ENCODE results near the gene MT2A. TPM values are rescaled to one million over a fixed set of nuclear protein-coding genes. Genes with fewer than 3 reads are reported as not detected.

The MT2A gene
- total RNA-seq, 1 donor from 2014 or later: 112 TPM

- peaks cover 12% of the 10 kb centered on the region for H3K79me2 ChIP-seq (ENCODE audit: insufficient read depth, low read length)
- Mint-ChIP-seq H3K4me1 (ENCODE audit: low read depth, unreplicated experiment) (peaks cover 29% of the 10 kb centered on the region), H3K27ac (ENCODE audit: unreplicated experiment) (no peak overlapping the region), H3K4me3 (ENCODE audit: unreplicated experiment) (no peak overlapping the region), H3K27me3 (ENCODE audit: low read depth, unreplicated experiment) (peaks cover 21% of the 10 kb centered on the region), H3K36me3 (ENCODE audit: low read depth, unreplicated experiment) (no peaks in the 10 kb centered on the region), H3K9me3 (ENCODE audit: unreplicated experiment) (peaks cover 3% of the 10 kb centered on the region)
- DNase-seq (ENCODE audit: low read depth): no peak
- peaks cover 5% of the 10 kb centered on the region for H4K20me1 ChIP-seq (ENCODE audit: insufficient read depth, low read length)
- no peak overlapping the region for H2AFZ ChIP-seq (ENCODE audit: low read depth, low read length)
- H3K36me3 ChIP-seq (ENCODE audit: insufficient read depth, low read length): no peaks in the 10 kb centered on the region
- peak overlapping the region; percentile 88 for H3K4me2 ChIP-seq (ENCODE audit: low read length)
- peaks cover 32% of the 10 kb centered on the region for H3K4me1 ChIP-seq (ENCODE audit: insufficient read depth, low read length)
- no peaks in the 10 kb centered on the region for H3K27me3 ChIP-seq (ENCODE audit: insufficient read depth, low read length)
- H3K9me3 ChIP-seq (ENCODE audit: insufficient read depth, low read depth, low read length): no peaks in the 10 kb centered on the region
- TF ChIP-seq CTCF (IDR thresholded peaks at IDR 0.05; ENCODE audit: insufficient read depth, low read depth, low read length) (no peak), EZH2 (IDR thresholded peaks at IDR 0.05; ENCODE audit: insufficient read depth, low read length) (no peak)
- no peak for FAIRE-seq
- H3K4me3 ChIP-seq (ENCODE audit: insufficient read depth, low read depth, low read length): no peak overlapping the region
- no peak overlapping the region for H3K9ac ChIP-seq (ENCODE audit: low read length)
- peak overlapping the region; percentile 92 for H3K27ac ChIP-seq (ENCODE audit: low read depth, low read length)
These were observed 2.9 kb upstream of the MT2A start for GRCh38 chr16:56605475-56605874.

- Histone ChIP-seq H2AFZ (ENCODE audit: low read depth, low read length) (no peak overlapping the region), H3K4me3 (ENCODE audit: insufficient read depth, low read depth, low read length) (no peak overlapping the region), H3K4me2 (ENCODE audit: low read length) (peak overlapping the region; percentile 88), H3K9me3 (ENCODE audit: insufficient read depth, low read depth, low read length) (no peaks in the 10 kb centered on the region), H3K36me3 (ENCODE audit: insufficient read depth, low read length) (no peaks in the 10 kb centered on the region), H3K9ac (ENCODE audit: low read length) (peak overlapping the region; percentile 92), H3K4me1 (ENCODE audit: insufficient read depth, low read length) (peaks cover 38% of the 10 kb centered on the region), H3K27me3 (ENCODE audit: insufficient read depth, low read length) (no peaks in the 10 kb centered on the region), H4K20me1 (ENCODE audit: insufficient read depth, low read length) (peaks cover 5% of the 10 kb centered on the region), H3K79me2 (ENCODE audit: insufficient read depth, low read length) (peaks cover 12% of the 10 kb centered on the region), H3K27ac (ENCODE audit: low read depth, low read length) (peak overlapping the region; percentile 92)
- DNase-seq (ENCODE audit: low read depth): peak; percentile 77
- H3K27ac Mint-ChIP-seq (ENCODE audit: unreplicated experiment): peak overlapping the region; percentile 13
- peaks cover 3% of the 10 kb centered on the region for H3K9me3 Mint-ChIP-seq (ENCODE audit: unreplicated experiment)
- H3K36me3 Mint-ChIP-seq (ENCODE audit: low read depth, unreplicated experiment): no peaks in the 10 kb centered on the region
- TF ChIP-seq EZH2 (IDR thresholded peaks at IDR 0.05; ENCODE audit: insufficient read depth, low read length) (no peak), CTCF (IDR thresholded peaks at IDR 0.05; ENCODE audit: insufficient read depth, low read depth, low read length) (no peak)
- peaks cover 17% of the 10 kb centered on the region for H3K27me3 Mint-ChIP-seq (ENCODE audit: low read depth, unreplicated experiment)
- FAIRE-seq: peak; percentile 58
- no peak overlapping the region for H3K4me3 Mint-ChIP-seq (ENCODE audit: unreplicated experiment)
- H3K4me1 Mint-ChIP-seq (ENCODE audit: low read depth, unreplicated experiment): peaks cover 33% of the 10 kb centered on the region
These were observed 2.3 kb upstream of the MT2A start for GRCh38 chr16:56606071-56606475.

GRCh38 chr16:56606476-56607108, 1.8 kb upstream of the MT2A start:
- H2AFZ ChIP-seq (ENCODE audit: low read depth, low read length): no peak overlapping the region
- FAIRE-seq (no peak), DNase-seq (ENCODE audit: low read depth) (peak; percentile 85)
- TF ChIP-seq EZH2 (IDR thresholded peaks at IDR 0.05; ENCODE audit: insufficient read depth, low read length) (no peak), CTCF (IDR thresholded peaks at IDR 0.05; ENCODE audit: insufficient read depth, low read depth, low read length) (no peak)
- H3K9me3 ChIP-seq (ENCODE audit: insufficient read depth, low read depth, low read length): no peaks in the 10 kb centered on the region
- H3K36me3 Mint-ChIP-seq (ENCODE audit: low read depth, unreplicated experiment): no peaks in the 10 kb centered on the region
- peak overlapping the region; percentile 42 for H3K4me3 ChIP-seq (ENCODE audit: insufficient read depth, low read depth, low read length)
- H3K4me1 Mint-ChIP-seq (ENCODE audit: low read depth, unreplicated experiment): peaks cover 33% of the 10 kb centered on the region
- H3K27ac Mint-ChIP-seq (ENCODE audit: unreplicated experiment): peak overlapping the region; percentile 93
- H3K4me3 Mint-ChIP-seq (ENCODE audit: unreplicated experiment): peak overlapping the region; percentile 43
- H3K36me3 ChIP-seq (ENCODE audit: insufficient read depth, low read length): no peaks in the 10 kb centered on the region
- H3K79me2 ChIP-seq (ENCODE audit: insufficient read depth, low read length): peaks cover 17% of the 10 kb centered on the region
- peaks cover 12% of the 10 kb centered on the region for H3K27me3 Mint-ChIP-seq (ENCODE audit: low read depth, unreplicated experiment)
- H3K9me3 Mint-ChIP-seq (ENCODE audit: unreplicated experiment): peaks cover 3% of the 10 kb centered on the region
- H4K20me1 ChIP-seq (ENCODE audit: insufficient read depth, low read length): peaks cover 5% of the 10 kb centered on the region
- H3K4me2 ChIP-seq (ENCODE audit: low read length): peak overlapping the region; percentile 88
- H3K9ac ChIP-seq (ENCODE audit: low read length): peak overlapping the region; percentile 92
- H3K27ac ChIP-seq (ENCODE audit: low read depth, low read length): peak overlapping the region; percentile 92
- H3K4me1 ChIP-seq (ENCODE audit: insufficient read depth, low read length): peaks cover 43% of the 10 kb centered on the region
- no peaks in the 10 kb centered on the region for H3K27me3 ChIP-seq (ENCODE audit: insufficient read depth, low read length)

Data from astrocyte (in vitro differentiated cells and primary cell).